ENCODE data around the gene FCER1G.
"Not testable (repeated sequence)": the region's sequence is repeated elsewhere in the genome, so short reads cannot be mapped to it uniquely, and the experiment has no call there.

FCER1G gene

DNA sequence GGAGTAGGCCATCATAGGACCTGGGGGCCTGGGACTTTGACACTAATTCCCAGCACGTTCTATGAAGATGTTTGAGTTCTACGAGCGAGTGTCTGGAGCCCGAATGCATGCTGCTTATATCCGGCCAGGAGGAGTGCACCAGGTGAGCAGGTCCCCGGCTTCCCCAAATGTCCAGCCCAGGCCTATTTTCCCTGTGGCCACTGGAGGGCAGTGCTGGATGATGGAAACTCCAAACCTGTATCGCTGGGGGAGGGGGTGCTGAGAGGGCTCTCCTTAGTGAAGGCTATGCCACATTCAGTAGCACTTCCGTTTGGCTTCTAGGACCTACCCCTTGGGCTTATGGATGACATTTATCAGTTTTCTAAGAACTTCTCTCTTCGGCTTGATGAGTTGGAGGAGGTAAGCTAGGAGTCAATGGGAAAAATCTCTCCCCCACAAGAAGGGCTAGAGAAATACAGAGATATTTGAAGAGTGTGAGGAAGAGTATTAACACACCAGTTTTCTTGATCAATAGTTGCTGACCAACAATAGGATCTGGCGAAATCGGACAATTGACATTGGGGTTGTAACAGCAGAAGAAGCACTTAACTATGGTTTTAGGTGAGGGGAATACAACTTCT lies 5.2 kb upstream of the FCER1G start:
- FAIRE-seq = no peak

GRCh38 chr1:161214369-161214768 lies 726 bp upstream of the FCER1G start:
- no peak for FAIRE-seq

DNA sequence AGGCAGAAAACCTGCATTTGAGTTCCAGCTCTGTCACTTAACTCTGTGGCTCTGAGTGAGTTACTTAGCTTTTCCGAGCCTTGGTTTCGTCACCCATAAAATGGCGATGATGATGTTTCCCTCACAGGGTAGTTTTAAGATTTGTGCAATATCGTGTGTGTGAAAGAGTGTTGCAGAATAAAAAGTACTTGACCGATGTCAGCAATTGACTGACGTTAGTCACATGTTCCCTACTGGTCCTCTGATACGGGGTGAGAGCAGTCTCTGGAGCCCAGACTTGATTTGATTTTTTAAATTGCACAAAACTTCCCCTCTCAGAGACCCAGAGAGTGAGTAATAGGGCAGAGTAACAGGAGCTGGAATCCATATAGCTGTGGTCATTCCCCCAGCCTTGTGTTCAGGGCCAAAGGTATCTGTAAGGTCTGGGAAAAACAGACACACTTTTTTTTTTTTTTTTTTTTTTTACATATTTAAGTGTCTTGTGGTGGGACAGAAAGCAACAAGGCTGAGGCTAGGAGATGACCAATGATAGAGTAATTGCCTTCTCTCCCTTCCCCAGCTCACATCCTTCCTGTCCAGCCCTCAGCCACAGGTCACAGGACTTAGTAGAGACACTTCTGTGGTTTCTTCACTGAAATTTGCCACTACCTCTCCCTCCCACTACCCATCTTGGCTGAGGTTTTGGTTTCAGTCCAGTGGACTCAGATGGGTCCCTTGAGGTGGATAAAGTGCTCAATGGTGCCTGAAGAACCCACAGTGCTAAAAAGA lies 2.0 kb downstream of the FCER1G start:
- FAIRE-seq = no peak

DNA sequence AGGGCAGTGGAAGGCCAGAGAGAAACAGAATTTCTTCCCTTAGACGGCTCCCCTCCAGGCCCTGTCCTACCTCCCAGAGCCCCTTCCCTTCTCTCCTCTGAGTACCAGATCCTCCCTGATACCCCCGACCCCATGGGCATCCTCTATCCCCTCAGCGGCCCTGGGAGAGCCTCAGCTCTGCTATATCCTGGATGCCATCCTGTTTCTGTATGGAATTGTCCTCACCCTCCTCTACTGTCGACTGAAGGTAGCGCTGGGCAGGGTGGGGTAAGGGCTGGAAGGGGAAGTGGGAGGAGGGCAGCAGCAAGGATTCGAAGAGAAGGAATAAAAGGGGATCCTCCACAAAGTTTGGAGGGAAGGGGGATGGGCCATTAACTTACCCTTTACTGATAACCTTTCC lies 2.7 kb downstream of the FCER1G start:
- FAIRE-seq = no peak

DNA sequence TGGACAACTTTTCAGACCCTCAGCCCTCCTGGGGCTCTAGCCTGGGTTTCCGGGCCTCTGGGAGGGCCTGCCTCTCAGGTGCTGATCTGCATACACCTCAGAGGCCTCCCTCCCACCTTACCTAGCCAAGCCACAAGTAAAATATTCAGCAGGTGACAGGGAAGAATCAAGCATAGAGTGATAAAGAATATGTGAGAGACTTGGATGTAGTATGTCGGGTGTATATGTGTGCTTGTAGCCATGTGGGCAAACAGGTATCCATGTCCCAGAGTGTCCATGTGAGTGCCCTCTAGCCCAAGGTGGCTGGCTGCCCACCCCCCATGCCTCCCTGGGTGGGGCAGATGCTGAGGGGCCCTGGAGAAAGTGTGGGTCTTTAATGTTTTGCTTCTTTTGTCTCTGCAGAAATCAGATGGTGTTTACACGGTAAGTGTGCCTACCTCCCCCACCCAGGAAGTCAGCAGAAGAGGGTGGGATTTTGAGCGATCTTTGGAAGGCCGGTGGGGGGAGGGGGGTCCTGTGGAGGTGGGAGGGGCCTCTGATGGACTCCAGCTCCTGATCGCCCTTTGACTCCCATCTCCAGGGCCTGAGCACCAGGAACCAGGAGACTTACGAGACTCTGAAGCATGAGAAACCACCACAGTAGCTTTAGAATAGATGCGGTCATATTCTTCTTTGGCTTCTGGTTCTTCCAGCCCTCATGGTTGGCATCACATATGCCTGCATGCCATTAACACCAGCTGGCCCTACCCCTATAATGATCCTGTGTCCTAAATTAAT lies 3.4 kb downstream of the FCER1G start:
- no peak for FAIRE-seq

DNA sequence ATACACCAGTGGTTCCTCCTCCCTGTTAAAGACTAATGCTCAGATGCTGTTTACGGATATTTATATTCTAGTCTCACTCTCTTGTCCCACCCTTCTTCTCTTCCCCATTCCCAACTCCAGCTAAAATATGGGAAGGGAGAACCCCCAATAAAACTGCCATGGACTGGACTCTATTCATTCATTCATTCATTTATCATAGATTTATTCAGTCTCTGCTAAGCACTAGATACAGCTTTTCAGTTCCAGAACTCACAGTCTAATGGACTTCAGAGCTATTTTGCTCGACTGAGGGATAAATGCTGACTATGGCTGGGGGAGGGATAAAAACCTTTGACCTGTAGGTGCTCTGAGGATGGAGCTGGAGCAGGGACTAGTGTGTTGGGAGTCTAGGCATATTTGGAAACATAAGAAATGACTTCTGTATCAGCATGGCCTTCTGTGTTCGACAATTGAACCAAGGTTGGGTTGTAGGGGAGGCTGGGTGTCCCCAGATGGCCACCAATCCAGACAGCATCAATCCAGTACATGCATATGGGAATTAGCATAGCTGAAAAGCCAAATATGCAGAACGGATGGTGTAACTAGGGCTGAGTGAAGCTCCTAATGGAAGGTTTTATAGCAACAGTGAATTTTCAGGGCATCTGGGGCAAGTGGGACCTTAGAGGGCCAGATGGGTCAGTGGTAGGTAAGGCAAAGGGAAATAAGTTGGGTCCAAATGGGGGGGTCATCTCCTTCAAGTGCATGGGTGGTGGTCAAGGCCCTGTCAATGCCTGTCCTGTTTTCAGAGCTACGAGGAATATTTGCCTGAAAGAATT lies 4.2 kb downstream of the FCER1G start:
- FAIRE-seq = no peak

DNA sequence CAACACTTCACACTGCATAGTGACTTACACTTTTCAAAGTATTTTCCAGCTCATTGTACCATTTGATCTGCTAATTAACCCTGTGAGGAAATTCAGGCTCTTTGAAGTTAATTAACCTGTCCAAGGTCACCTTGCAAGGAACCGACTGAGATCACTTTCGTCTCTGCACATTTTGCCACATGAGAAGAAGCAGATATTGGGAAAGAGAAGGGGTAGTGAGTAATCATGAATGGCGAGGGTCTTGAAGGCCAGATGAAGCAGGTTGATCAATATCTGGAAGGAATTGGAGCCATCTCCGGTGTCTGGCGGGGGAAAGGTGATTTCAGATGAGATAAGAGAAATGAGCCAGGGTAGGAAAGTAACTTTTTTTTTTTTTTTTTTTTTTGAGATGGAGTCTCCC lies 4.9 kb downstream of the FCER1G start:
- FAIRE-seq = no peak

- no peak for FAIRE-seq
These were observed 7.3 kb downstream of the FCER1G start for GRCh38 chr1:161222175-161223019.

- no peak for FAIRE-seq
These were observed 9.0 kb downstream of the FCER1G start for GRCh38 chr1:161223805-161224694.

- not testable (repeated sequence) for FAIRE-seq
These were observed 9.6 kb downstream of the FCER1G start for GRCh38 chr1:161224695-161225087.

DNA sequence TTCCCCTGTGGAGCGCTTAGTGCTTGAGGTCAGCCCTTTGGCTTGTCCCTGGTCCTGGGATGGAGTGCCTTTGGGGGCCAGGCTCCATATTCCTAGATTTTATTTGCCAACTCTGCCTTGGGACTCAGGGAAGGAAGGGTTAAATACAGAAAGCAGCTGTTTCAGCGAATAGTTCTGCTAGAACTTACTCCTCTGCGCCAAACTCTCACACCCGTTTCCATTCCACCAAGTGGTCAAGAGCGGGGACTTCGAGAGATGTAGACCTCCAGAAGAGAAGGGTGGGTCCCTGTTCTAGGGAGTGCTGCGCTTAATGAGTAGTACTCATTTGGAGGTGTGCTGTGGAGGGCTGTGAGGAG lies 10.1 kb downstream of the FCER1G start:
- no peak for FAIRE-seq

DNA sequence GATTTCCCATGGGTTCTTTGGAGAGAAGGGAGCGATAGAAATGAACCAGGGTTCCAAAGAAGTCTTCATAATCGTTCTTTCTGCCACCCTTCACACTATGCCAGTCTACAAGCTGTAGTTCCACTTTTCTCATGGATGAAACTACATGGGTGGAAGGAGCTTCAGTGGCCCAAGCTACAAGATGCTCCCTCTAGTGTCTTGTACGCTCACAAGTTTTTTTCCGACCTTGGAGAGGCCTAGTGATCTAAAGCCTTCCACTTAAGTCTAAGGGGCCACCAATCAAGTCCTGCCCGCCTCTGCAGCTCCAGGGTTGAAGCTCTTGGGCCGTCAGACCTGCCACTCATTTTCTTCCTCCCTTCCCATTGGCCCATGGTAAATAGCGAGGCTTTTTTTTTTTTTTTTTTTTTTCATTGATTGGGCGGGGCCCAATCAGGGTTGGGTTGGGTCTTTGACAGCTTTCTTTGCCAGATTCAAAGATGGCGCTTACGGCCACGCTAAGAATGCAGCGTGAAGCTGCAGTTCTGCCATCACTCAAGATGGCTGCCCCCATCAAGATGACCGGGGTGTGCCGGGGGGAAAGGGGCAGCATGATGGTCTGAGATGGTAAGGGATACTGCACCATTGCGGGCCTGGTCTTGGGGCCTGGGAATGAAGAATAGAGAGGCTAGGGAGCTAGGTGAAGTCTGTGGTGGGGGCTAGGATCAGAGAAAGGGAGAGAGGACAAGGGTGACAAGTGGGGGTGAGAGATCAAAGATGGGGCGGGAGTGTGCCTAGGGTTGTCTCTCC lies 10.6 kb downstream of the FCER1G start, which contains the start of gene TOMM40L:
TOMM40L (plus strand) TSS at position 527 of the 786 bp plus-strand sequence. CDS start 430 bp downstream, outside the sequence.
- peak; percentile 99 for FAIRE-seq

DNA sequence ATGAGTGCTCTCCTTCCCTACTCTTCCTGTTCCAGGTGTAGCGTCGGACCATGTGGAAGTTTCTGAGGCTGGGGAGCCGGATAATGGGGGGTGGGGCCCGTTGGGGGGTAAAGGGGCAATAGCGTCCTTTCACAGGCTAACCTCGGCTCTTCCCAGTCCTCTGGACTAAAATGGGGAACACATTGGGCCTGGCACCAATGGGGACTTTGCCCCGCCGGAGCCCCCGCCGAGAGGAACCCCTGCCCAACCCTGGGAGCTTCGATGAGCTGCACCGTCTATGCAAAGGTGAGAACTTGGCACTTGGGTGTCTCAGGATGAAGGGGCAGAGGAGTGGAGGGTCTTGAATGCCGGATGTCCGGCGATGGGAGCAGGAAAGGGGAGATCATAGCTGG lies 11.2 kb downstream of the FCER1G start:
- FAIRE-seq = no peak

- FAIRE-seq = no peak
These were observed 11.7 kb downstream of the FCER1G start for GRCh38 chr1:161226759-161227158.

- no peak for FAIRE-seq
These were observed 12.2 kb downstream of the FCER1G start for GRCh38 chr1:161227196-161227871.

GRCh38 chr1:161228032-161228431 lies 12.9 kb downstream of the FCER1G start:
- FAIRE-seq = no peak

GRCh38 chr1:161229896-161230295 lies 14.8 kb downstream of the FCER1G start:
- FAIRE-seq = no peak

DNA sequence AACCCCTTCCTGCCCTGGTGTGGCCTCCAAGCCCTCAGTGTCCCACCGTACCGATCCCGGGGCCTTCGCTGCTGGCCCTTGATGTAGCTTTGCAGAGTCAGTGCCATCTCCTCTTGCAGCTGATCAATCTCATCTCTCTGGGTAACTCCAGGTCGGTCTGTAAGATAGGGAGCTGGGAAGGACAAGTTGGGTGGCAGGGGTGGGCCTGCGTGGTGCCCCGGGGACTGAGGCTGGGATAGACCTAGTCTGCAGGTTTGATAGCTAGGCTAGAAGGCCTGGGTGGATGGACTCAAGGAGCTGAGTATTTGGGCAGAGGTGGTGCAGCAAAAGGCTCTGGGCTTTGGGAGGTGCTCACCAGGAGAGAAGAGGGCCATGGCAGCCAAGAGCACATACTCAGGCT lies 15.7 kb downstream of the FCER1G start:
- no peak for FAIRE-seq

- no peak for FAIRE-seq
These were observed 18.0 kb downstream of the FCER1G start for GRCh38 chr1:161233102-161233501.

All from endometrium (tissue), 2 donors.